Mucosa of stomach (tissue), 1 donor: ENCODE results near the gene AP3B1.

Experiments
- H3K27me3 ChIP-seq: one replicate; pipeline ENCODE4 v1.7.0; 2013; ENCODE audit warnings: mild to moderate bottlenecking, low read length; ENCODE audit not compliant: control insufficient read depth, insufficient read depth
- H3K36me3 ChIP-seq: one replicate; pipeline ENCODE4 v1.7.0; 2013; ENCODE audit warnings: low read length; ENCODE audit not compliant: control insufficient read depth, insufficient read depth
- H3K4me1 ChIP-seq: one replicate; pipeline ENCODE4 v1.7.0; 2013; ENCODE audit warnings: mild to moderate bottlenecking, low read length; ENCODE audit not compliant: control insufficient read depth, insufficient read depth
- H3K4me3 ChIP-seq: one replicate; pipeline ENCODE4 v1.7.0; 2013; ENCODE audit warnings: low read length
- H3K9ac ChIP-seq: one replicate; pipeline ENCODE4 v1.7.0; 2013; ENCODE audit warnings: mild to moderate bottlenecking, low read length, moderate library complexity
- H3K9me3 ChIP-seq: one replicate; pipeline ENCODE4 v1.7.0; 2013; ENCODE audit warnings: mild to moderate bottlenecking, low read length, moderate library complexity; ENCODE audit not compliant: control insufficient read depth
- donor health status: Pancreatic carcinoma.

Gene AP3B1

DNA sequence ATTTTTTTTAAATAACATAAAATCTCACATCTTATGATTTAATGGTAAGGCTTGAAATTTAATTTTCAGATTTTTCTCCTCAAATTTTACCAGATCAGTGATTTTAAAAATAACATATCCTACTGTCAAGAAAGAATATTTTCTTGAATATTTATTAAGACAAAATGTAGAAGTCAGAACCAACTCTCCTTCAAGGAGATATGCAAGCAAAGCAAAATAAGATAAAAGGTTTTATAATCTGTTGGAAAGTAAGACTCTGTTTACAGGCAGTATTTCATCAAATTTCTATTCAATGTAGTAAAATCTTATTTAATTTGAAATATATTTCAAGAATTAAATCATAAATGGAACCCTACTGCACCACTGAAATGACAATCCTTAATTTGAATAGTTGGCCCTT lies 7.3 kb downstream of the AP3B1 start:
- no peak overlapping the region for H3K9ac ChIP-seq
- H3K36me3 ChIP-seq = no peaks in the 10 kb centered on the region
- H3K4me3 ChIP-seq = no peak overlapping the region
- no peaks in the 10 kb centered on the region for H3K27me3 ChIP-seq
- H3K4me1 ChIP-seq = peaks cover 5% of the 10 kb centered on the region
- no peaks in the 10 kb centered on the region for H3K9me3 ChIP-seq

DNA sequence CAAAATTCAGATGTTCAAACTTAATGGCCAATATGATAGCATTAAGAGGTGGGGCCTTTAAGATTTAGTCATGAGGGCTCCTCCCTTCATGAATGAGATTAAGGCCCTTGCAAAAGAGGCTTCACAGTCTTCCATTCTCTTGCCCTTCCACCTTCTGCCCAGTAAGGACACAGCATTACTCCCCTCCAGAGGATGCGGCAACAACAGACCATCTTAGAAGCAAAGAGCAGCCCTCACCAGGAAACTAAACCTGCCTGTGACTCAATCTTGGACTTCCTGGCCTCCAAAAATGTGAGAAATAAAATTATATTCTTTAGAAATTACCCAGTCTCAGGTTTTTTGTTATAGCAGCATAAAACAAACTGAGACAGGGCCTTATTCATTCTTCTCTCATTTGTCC lies 8.2 kb downstream of the AP3B1 start:
- no peaks in the 10 kb centered on the region for H3K27me3 ChIP-seq
- peaks cover 5% of the 10 kb centered on the region for H3K4me1 ChIP-seq
- no peak overlapping the region for H3K9ac ChIP-seq
- no peaks in the 10 kb centered on the region for H3K36me3 ChIP-seq
- H3K9me3 ChIP-seq = no peaks in the 10 kb centered on the region
- H3K4me3 ChIP-seq = no peak overlapping the region

GRCh38 chr5:78283802-78284201 lies 10.7 kb downstream of the AP3B1 start:
- H3K4me1 ChIP-seq = peaks cover 5% of the 10 kb centered on the region
- H3K27me3 ChIP-seq = no peaks in the 10 kb centered on the region
- no peaks in the 10 kb centered on the region for H3K36me3 ChIP-seq
- H3K9me3 ChIP-seq = no peaks in the 10 kb centered on the region
- H3K4me3 ChIP-seq = no peak overlapping the region
- H3K9ac ChIP-seq = no peak overlapping the region

GRCh38 chr5:78283105-78283504 lies 11.4 kb downstream of the AP3B1 start:
- H3K9me3 ChIP-seq = no peaks in the 10 kb centered on the region
- H3K36me3 ChIP-seq = no peaks in the 10 kb centered on the region
- no peaks in the 10 kb centered on the region for H3K27me3 ChIP-seq
- H3K4me1 ChIP-seq = peaks cover 5% of the 10 kb centered on the region
- H3K4me3 ChIP-seq = no peak overlapping the region
- no peak overlapping the region for H3K9ac ChIP-seq

DNA sequence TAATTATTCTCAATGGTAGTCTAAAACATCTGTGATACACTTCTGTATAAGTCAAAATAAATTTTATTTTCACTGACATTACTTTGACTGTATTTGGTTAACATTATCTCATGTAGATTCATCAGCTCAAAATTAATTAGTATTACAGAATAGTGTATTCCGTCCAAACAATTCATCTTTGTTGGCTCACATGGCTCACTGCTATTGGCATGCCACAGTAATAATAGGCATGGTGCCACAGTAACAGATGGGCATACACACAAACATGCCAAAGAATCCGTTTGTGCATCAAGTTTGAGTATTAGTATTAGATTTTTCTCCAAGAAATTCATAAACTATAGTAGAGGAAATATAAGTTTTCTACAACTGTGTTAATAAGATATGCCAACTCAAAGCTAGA lies 14.2 kb downstream of the AP3B1 start:
- no peaks in the 10 kb centered on the region for H3K36me3 ChIP-seq
- H3K4me1 ChIP-seq = no peaks in the 10 kb centered on the region
- no peaks in the 10 kb centered on the region for H3K9me3 ChIP-seq
- no peak overlapping the region for H3K9ac ChIP-seq
- H3K27me3 ChIP-seq = no peaks in the 10 kb centered on the region
- no peak overlapping the region for H3K4me3 ChIP-seq

DNA sequence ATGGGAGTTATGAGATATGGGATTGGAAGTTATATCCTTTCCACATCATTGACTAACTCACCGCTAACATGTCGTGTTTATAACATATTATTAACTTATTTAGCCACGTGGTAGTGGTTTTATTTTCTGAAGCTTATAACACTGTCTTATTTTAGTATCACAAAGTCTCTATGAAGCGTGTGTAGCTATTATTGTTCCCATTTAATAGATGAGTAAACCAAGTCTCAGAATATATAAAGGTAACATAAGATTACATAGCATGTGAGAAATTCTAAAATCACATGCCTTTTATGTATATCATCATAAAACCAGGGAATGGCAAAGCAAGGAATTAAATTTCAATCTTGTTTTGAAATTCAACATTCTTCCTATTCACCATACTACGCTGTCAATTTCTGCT lies 15.3 kb downstream of the AP3B1 start:
- no peaks in the 10 kb centered on the region for H3K4me1 ChIP-seq
- no peak overlapping the region for H3K4me3 ChIP-seq
- H3K27me3 ChIP-seq = no peaks in the 10 kb centered on the region
- no peaks in the 10 kb centered on the region for H3K36me3 ChIP-seq
- H3K9me3 ChIP-seq = no peaks in the 10 kb centered on the region
- no peak overlapping the region for H3K9ac ChIP-seq

GRCh38 chr5:78277715-78278114 lies 16.8 kb downstream of the AP3B1 start:
- no peaks in the 10 kb centered on the region for H3K4me1 ChIP-seq
- no peaks in the 10 kb centered on the region for H3K9me3 ChIP-seq
- no peaks in the 10 kb centered on the region for H3K27me3 ChIP-seq
- H3K9ac ChIP-seq = no peak overlapping the region
- no peak overlapping the region for H3K4me3 ChIP-seq
- no peaks in the 10 kb centered on the region for H3K36me3 ChIP-seq

GRCh38 chr5:78275998-78276543 lies 18.4 kb downstream of the AP3B1 start:
- no peak overlapping the region for H3K4me3 ChIP-seq
- no peaks in the 10 kb centered on the region for H3K9me3 ChIP-seq
- no peaks in the 10 kb centered on the region for H3K4me1 ChIP-seq
- no peaks in the 10 kb centered on the region for H3K27me3 ChIP-seq
- no peak overlapping the region for H3K9ac ChIP-seq
- H3K36me3 ChIP-seq = no peaks in the 10 kb centered on the region

- no peaks in the 10 kb centered on the region for H3K9me3 ChIP-seq
- no peak overlapping the region for H3K4me3 ChIP-seq
- no peak overlapping the region for H3K9ac ChIP-seq
- no peaks in the 10 kb centered on the region for H3K27me3 ChIP-seq
- no peaks in the 10 kb centered on the region for H3K4me1 ChIP-seq
- H3K36me3 ChIP-seq = no peaks in the 10 kb centered on the region
Measured at GRCh38 chr5:78274540-78275197, 19.8 kb downstream of the AP3B1 start.

- Histone ChIP-seq H3K27me3 (no peaks in the 10 kb centered on the region), H3K9me3 (no peaks in the 10 kb centered on the region), H3K9ac (no peak overlapping the region), H3K4me1 (no peaks in the 10 kb centered on the region), H3K4me3 (no peak overlapping the region), H3K36me3 (no peaks in the 10 kb centered on the region)
Measured at GRCh38 chr5:78273436-78273835, 21.1 kb downstream of the AP3B1 start.

DNA sequence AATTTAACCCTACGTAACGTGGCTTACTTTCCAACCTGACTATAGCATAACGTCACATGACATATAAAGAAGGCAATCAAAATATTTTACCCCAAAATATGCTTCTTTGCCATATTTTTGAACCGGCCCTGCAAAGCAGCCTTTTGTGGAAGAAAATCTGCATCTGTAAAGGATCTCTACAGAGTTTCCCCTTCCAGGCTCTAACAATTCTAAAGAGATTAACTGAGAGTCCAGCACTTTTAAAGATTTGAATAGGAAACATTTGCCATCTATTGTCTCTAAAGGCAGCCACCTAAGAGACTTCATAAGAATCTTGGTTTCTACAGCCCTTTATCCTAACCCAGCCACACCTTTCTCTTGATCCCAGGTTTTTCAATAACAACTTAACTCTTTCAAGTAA lies 22.7 kb downstream of the AP3B1 start:
- Histone ChIP-seq H3K9ac (no peak overlapping the region), H3K27me3 (no peaks in the 10 kb centered on the region), H3K36me3 (no peaks in the 10 kb centered on the region), H3K9me3 (no peaks in the 10 kb centered on the region), H3K4me3 (no peak overlapping the region), H3K4me1 (no peaks in the 10 kb centered on the region)

DNA sequence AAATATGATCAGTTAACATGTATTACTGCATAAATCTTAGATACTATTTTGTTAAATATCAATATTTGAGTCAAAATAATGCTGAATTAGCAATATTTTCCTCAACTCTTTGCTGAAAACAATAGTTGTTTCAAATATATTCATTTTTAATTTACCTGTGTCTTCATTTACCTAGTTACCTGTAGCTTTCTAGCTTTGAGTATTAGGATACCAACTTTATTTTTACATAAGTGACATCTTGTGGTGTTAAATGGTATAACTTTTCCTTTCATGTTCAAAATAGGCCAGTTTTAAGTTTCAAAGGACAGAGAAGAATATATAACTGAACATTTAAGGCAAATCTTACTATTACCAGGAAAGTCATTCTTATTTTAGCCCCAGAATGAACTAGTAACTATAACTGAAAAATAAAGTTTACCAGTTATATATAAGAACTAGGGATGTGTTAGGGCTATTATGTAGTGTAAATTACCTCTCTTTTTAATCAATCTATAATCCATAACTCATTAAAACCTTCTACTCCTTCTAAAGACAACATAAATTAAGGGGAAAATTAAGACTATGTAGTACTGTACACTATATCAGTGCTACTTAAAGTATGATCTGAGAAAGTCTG lies 25.3 kb downstream of the AP3B1 start:
- no peak overlapping the region for H3K9ac ChIP-seq
- H3K27me3 ChIP-seq = no peaks in the 10 kb centered on the region
- no peaks in the 10 kb centered on the region for H3K4me1 ChIP-seq
- H3K4me3 ChIP-seq = no peak overlapping the region
- H3K36me3 ChIP-seq = no peaks in the 10 kb centered on the region
- H3K9me3 ChIP-seq = no peaks in the 10 kb centered on the region
